HCT116 (cell line): ENCODE results near the gene CHN1. TPM values are rescaled to one million over a fixed set of nuclear protein-coding genes. Genes with fewer than 3 reads are reported as not detected.

Source experiments
- ATAC-seq: fragments of 200-7000 bp; cut with Tn5 transposase; 2 replicates; pipeline ENCODE4 v1.9.1; 2020; ENCODE audit warnings: mild to moderate bottlenecking, moderate library complexity
- BruUV-seq: library from RNA; stranded (reverse); fragments of 400-500 nt; replicated peaks from 2 replicates; lab custom pipeline; 2021; lab: Mats Ljungman, UMichigan
- CTCF ChIA-PET: fragments of 300-600 bp; sonication (Branson Sonifier 250); formaldehyde crosslinking; loops from one replicate; lab custom pipeline; 2021; ENCODE audit warnings: antibody characterized with exemption; lab: Charles Lee
- POLR2A ChIA-PET: fragments of 300-600, 350-600 bp; sonication (Branson Sonifier 250); formaldehyde crosslinking; loops from one replicate; lab custom pipeline; 2021; ENCODE audit warnings: antibody characterized with exemption; lab: Charles Lee
- RAD21 ChIA-PET, 2 experiments: fragments of 300-600 bp; sonication (Branson Sonifier 250); formaldehyde crosslinking; loops; one replicate each; lab custom pipeline; 2023; ENCODE audit warnings: low total read pairs in 2 of 2; ENCODE audit not compliant: uncharacterized antibody in 2 of 2, unreplicated experiment in 2 of 2, low non-redundant PET in 1 of 2; lab: Charles Lee
- DNase-seq: peaks from one replicate; pipeline ENCODE4 v3.0.0-alpha.2; 2010; ENCODE audit warnings: low read depth, low spot score
- H2AFZ ChIP-seq: fragments of 200-600 bp; shearing (Covaris generic), sonication (generic); 2 replicates; pipeline ENCODE4 v1.6.1; 2017; ENCODE audit warnings: low read depth, mixed run types, mixed read lengths, antibody characterized with exemption, low read length; ENCODE audit not compliant: poor library complexity, severe bottlenecking
- H3K27ac ChIP-seq: 2 replicates; pipeline ENCODE4 v1.5.1; 2012; ENCODE audit warnings: low read depth, low read length
- H3K27me3 ChIP-seq: fragments of 200-600 bp; sonication (generic); 2 replicates; pipeline ENCODE4 v1.6.1; 2016; ENCODE audit warnings: mixed run types, low read length, mixed read lengths; ENCODE audit not compliant: insufficient read depth
- H3K36me3 ChIP-seq, 2 experiments: fragments of 200-500 bp in 1 of 2; fragments of 200-600 bp in 1 of 2; sonication (Bioruptor generic) in 1 of 2; sonication (generic) in 1 of 2; 2 replicates each; pipeline versions ENCODE4 v1.5.1 to v1.6.1; 2014 to 2016; ENCODE audit warnings: low read length in 2 of 2, inconsistent platforms in 1 of 2, mixed read lengths in 1 of 2, mixed run types in 1 of 2; ENCODE audit not compliant: insufficient read depth in 2 of 2, control insufficient read depth in 1 of 2
- H3K4me1 ChIP-seq, 2 experiments: fragments of 200-600 bp in 1 of 2; sonication (generic) in 1 of 2; 2 replicates each; pipeline versions ENCODE4 v1.5.1 to v1.6.1; 2012 to 2017; ENCODE audit warnings: low read length in 2 of 2, inconsistent platforms in 1 of 2, mild to moderate bottlenecking in 1 of 2, mixed read lengths in 1 of 2, mixed run types in 1 of 2, moderate library complexity in 1 of 2; ENCODE audit not compliant: insufficient read depth in 2 of 2, control insufficient read depth in 1 of 2
- H3K4me2 ChIP-seq: fragments of 200-600 bp; sonication (generic); 2 replicates; pipeline ENCODE4 v1.6.1; 2017; ENCODE audit warnings: mixed run types, low read length, mixed read lengths
- H3K4me3 ChIP-seq, 2 experiments: fragments of 200-600 bp in 1 of 2; sonication (generic) in 1 of 2; replicated peaks in 1 of 2; 2 replicates each; pipeline ENCODE4 v1.5.1; 2011 to 2016; ENCODE audit warnings: low read length in 2 of 2, control low read depth in 1 of 2, low read depth in 1 of 2, mild to moderate bottlenecking in 1 of 2, mixed read lengths in 1 of 2, mixed run types in 1 of 2
- H3K79me2 ChIP-seq: fragments of 200-600 bp; sonication (generic); 2 replicates; pipeline ENCODE4 v1.6.1; 2017; ENCODE audit warnings: mild to moderate bottlenecking, mixed run types, low read length, moderate library complexity, mixed read lengths; ENCODE audit not compliant: insufficient read depth
- H3K9ac ChIP-seq: fragments of 200-600 bp; sonication (generic); 2 replicates; pipeline ENCODE4 v1.6.1; 2016; ENCODE audit warnings: low read length, mixed read lengths
- H3K9me2 ChIP-seq: fragments of 200-600 bp; sonication (generic), shearing (Covaris generic); 2 replicates; pipeline ENCODE4 v1.6.1; 2017; ENCODE audit warnings: mixed run types, mild to moderate bottlenecking, moderate library complexity; ENCODE audit not compliant: insufficient read depth
- H3K9me3 ChIP-seq, 2 experiments: fragments of 200-500 bp in 1 of 2; fragments of 200-600 bp in 1 of 2; sonication (Bioruptor generic) in 1 of 2; sonication (generic) in 1 of 2; 2 replicates each; pipeline ENCODE4 v1.6.1; 2014 to 2017; ENCODE audit warnings: low read length in 2 of 2, mixed read lengths in 2 of 2, inconsistent platforms in 1 of 2, low read depth in 1 of 2, mild to moderate bottlenecking in 1 of 2, mixed run types in 1 of 2, moderate library complexity in 1 of 2; ENCODE audit not compliant: control insufficient read depth in 1 of 2, insufficient read depth in 1 of 2
- H4K20me1 ChIP-seq: fragments of 200-600 bp; sonication (generic), shearing (Covaris generic); 2 replicates; pipeline ENCODE4 v1.6.1; 2017; ENCODE audit warnings: mixed run types, mild to moderate bottlenecking, moderate library complexity; ENCODE audit not compliant: insufficient read depth
- CBX3 ChIP-seq: IDR thresholded peaks from 2 replicates; pipeline ENCODE4 v1.6.1; 2012; ENCODE audit warnings: low read depth
- CEBPB ChIP-seq: IDR thresholded peaks from 2 replicates; pipeline ENCODE4 v1.6.1; 2012; ENCODE audit warnings: low read depth
- EGR1 ChIP-seq: IDR thresholded peaks from 2 replicates; pipeline ENCODE4 v1.6.1; 2012; ENCODE audit warnings: low read depth
- EZH2 ChIP-seq: fragments of 200-600 bp; sonication (generic); IDR thresholded peaks from 2 replicates; pipeline ENCODE4 v1.6.1; 2017; ENCODE audit warnings: antibody characterized with exemption, mixed run types
- JUND ChIP-seq: IDR thresholded peaks from 2 replicates; pipeline ENCODE4 v1.6.1; 2012
- RAD21 ChIP-seq: IDR thresholded peaks from 2 replicates; pipeline ENCODE4 v1.6.1; 2012; ENCODE audit warnings: low read depth, mild to moderate bottlenecking
- SIN3A ChIP-seq: IDR thresholded peaks from 2 replicates; pipeline ENCODE4 v1.6.1; 2012; ENCODE audit warnings: low read depth
- SP1 ChIP-seq: IDR thresholded peaks from 2 replicates; pipeline ENCODE4 v1.6.1; 2012; ENCODE audit warnings: low read depth
- SRF ChIP-seq: IDR thresholded peaks from 2 replicates; pipeline ENCODE4 v1.6.1; 2012; ENCODE audit warnings: low read depth
- TCF7L2 ChIP-seq: IDR thresholded peaks from 2 replicates; pipeline ENCODE4 v1.7.0; 2011; ENCODE audit warnings: borderline replicate concordance, inconsistent platforms; ENCODE audit not compliant: insufficient read depth, insufficient read length; ENCODE audit errors: extremely low read depth
- YY1 ChIP-seq: IDR thresholded peaks from 2 replicates; pipeline ENCODE4 v1.6.1; 2011; ENCODE audit warnings: low read length, low read depth, moderate library complexity, mild to moderate bottlenecking; ENCODE audit not compliant: insufficient replicate concordance; ENCODE audit errors: extremely low read depth
- ZFX ChIP-seq: fragments of 450-650 bp; IDR thresholded peaks from 2 replicates; pipeline ENCODE4 v1.6.1; 2017
- intact Hi-C: fragments of 100-400 bp; cut with micrococcal nuclease; formaldehyde crosslinking; loops from 2 replicates; pipeline ENCODE4 v1.10.0; 2022
- total RNA-seq: library from RNA; stranded (reverse); gene quantifications from one replicate; pipeline ENCODE4 v1.2.1, GENCODE V29; 2021; ENCODE audit not compliant: unreplicated experiment
- TF ChIP-seq, protein P1 (sequence below): IDR thresholded peaks from 2 replicates; pipeline ENCODE4 v1.6.1; 2011; ENCODE audit warnings: mild to moderate bottlenecking, low read length, moderate library complexity; ENCODE audit not compliant: insufficient replicate concordance; ENCODE audit errors: extremely low read depth
- TF ChIP-seq, protein P2 (sequence below), 3 experiments: fragments of 200-600 bp in 1 of 3; sonication (generic) in 1 of 3; IDR thresholded peaks in 2 of 3; conservative IDR thresholded peaks in 1 of 3; 2 replicates each; pipeline ENCODE4 v1.5.1; 2012 to 2017; ENCODE audit warnings: low read depth in 2 of 3, low read length in 2 of 3, antibody characterized with exemption in 1 of 3, borderline replicate concordance in 1 of 3, control low read depth in 1 of 3, mild to moderate bottlenecking in 1 of 3, mixed read lengths in 1 of 3, mixed run types in 1 of 3, moderate library complexity in 1 of 3; ENCODE audit not compliant: insufficient read depth in 1 of 3
- TF ChIP-seq, protein P3 (sequence below): IDR thresholded peaks from 2 replicates; pipeline ENCODE4 v1.6.1; 2012
- TF ChIP-seq, protein P4 (sequence below): IDR thresholded peaks from 2 replicates; pipeline ENCODE4 v1.6.1; 2012; ENCODE audit warnings: low read depth

Gene CHN1
- total RNA-seq, 1 experiment from 2014 or later: 3.6 TPM

DNA sequence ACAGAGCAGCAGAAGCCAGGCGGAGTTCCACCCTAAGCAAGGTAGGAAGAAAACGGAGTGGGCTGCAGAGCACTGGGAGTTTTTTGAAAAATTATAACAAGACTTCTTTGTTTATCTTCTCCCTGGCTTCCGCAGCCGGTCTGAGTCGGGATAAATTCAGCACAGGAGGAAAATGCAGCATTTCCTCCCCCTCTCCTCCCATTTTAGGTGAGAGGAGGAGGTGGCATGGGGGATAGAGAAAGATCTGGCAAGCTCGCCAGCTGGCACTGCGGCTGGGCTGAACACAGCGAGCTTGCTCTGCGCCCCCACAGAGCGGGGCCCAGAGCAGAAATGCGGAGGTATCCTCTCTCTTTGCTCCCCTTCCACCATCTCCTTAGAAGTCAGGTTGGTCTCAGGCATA lies 223.2 kb downstream of the CHN1 start:
- CTCF ChIA-PET: interaction anchor here (1.9 kb wide), 1 partner anchor 10 kb away, joined by 9 read pairs; no protein-coding TSS in a partner anchor
- no peak overlapping the region for H3K27ac ChIP-seq
- ATAC-seq (no peak), DNase-seq (no peak)
- RAD21 ChIA-PET: interaction anchor here in 1 of 2 experiments (0.8 kb wide), 1 partner anchor 1853 kb away, joined by 3 read pairs; no protein-coding TSS in a partner anchor
- H3K4me1 ChIP-seq: no peaks in the 10 kb centered on the region
- no peaks in the 10 kb centered on the region for H3K36me3 ChIP-seq
- H4K20me1 ChIP-seq: no peaks in the 10 kb centered on the region
- H3K9me2 ChIP-seq: no peaks in the 10 kb centered on the region
- intact Hi-C loops: no loop called here
- POLR2A ChIA-PET: no interaction called here
- H3K27me3 ChIP-seq: no peaks in the 10 kb centered on the region
- no peak overlapping the region for H3K4me2 ChIP-seq
- H3K9me3 ChIP-seq: no peaks in the 10 kb centered on the region
- no peaks in the 10 kb centered on the region for H3K79me2 ChIP-seq
- H2AFZ ChIP-seq: no peak overlapping the region
- BruUV-seq: no TSS peak
- no peak overlapping the region for H3K4me3 ChIP-seq
- TF ChIP-seq JUND (no peak), CBX3 (no peak), ZFX (no peak), EGR1 (no peak), RAD21 (no peak), TCF7L2 (no peak), SRF (no peak), YY1 (no peak), SP1 (no peak), EZH2 (no peak), CEBPB (no peak), SIN3A (no peak)
- TF ChIP-seq, protein P1, sequence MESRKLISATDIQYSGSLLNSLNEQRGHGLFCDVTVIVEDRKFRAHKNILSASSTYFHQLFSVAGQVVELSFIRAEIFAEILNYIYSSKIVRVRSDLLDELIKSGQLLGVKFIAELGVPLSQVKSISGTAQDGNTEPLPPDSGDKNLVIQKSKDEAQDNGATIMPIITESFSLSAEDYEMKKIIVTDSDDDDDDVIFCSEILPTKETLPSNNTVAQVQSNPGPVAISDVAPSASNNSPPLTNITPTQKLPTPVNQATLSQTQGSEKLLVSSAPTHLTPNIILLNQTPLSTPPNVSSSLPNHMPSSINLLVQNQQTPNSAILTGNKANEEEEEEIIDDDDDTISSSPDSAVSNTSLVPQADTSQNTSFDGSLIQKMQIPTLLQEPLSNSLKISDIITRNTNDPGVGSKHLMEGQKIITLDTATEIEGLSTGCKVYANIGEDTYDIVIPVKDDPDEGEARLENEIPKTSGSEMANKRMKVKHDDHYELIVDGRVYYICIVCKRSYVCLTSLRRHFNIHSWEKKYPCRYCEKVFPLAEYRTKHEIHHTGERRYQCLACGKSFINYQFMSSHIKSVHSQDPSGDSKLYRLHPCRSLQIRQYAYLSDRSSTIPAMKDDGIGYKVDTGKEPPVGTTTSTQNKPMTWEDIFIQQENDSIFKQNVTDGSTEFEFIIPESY: no peak
- TF ChIP-seq, protein P2, sequence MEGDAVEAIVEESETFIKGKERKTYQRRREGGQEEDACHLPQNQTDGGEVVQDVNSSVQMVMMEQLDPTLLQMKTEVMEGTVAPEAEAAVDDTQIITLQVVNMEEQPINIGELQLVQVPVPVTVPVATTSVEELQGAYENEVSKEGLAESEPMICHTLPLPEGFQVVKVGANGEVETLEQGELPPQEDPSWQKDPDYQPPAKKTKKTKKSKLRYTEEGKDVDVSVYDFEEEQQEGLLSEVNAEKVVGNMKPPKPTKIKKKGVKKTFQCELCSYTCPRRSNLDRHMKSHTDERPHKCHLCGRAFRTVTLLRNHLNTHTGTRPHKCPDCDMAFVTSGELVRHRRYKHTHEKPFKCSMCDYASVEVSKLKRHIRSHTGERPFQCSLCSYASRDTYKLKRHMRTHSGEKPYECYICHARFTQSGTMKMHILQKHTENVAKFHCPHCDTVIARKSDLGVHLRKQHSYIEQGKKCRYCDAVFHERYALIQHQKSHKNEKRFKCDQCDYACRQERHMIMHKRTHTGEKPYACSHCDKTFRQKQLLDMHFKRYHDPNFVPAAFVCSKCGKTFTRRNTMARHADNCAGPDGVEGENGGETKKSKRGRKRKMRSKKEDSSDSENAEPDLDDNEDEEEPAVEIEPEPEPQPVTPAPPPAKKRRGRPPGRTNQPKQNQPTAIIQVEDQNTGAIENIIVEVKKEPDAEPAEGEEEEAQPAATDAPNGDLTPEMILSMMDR (IDR thresholded peaks at IDR 0.05 in 2 of 3, conservative IDR thresholded peaks at IDR 0.05 in 1 of 3; ENCODE audit: borderline replicate concordance in 1 of 3, insufficient read depth in 1 of 3, low read depth in 2 of 3, low read length in 2 of 3): no peak
- TF ChIP-seq, protein P3, sequence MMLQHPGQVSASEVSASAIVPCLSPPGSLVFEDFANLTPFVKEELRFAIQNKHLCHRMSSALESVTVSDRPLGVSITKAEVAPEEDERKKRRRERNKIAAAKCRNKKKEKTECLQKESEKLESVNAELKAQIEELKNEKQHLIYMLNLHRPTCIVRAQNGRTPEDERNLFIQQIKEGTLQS: no peak
- TF ChIP-seq, protein P4, sequence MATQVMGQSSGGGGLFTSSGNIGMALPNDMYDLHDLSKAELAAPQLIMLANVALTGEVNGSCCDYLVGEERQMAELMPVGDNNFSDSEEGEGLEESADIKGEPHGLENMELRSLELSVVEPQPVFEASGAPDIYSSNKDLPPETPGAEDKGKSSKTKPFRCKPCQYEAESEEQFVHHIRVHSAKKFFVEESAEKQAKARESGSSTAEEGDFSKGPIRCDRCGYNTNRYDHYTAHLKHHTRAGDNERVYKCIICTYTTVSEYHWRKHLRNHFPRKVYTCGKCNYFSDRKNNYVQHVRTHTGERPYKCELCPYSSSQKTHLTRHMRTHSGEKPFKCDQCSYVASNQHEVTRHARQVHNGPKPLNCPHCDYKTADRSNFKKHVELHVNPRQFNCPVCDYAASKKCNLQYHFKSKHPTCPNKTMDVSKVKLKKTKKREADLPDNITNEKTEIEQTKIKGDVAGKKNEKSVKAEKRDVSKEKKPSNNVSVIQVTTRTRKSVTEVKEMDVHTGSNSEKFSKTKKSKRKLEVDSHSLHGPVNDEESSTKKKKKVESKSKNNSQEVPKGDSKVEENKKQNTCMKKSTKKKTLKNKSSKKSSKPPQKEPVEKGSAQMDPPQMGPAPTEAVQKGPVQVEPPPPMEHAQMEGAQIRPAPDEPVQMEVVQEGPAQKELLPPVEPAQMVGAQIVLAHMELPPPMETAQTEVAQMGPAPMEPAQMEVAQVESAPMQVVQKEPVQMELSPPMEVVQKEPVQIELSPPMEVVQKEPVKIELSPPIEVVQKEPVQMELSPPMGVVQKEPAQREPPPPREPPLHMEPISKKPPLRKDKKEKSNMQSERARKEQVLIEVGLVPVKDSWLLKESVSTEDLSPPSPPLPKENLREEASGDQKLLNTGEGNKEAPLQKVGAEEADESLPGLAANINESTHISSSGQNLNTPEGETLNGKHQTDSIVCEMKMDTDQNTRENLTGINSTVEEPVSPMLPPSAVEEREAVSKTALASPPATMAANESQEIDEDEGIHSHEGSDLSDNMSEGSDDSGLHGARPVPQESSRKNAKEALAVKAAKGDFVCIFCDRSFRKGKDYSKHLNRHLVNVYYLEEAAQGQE: no peak
- no peak overlapping the region for H3K9ac ChIP-seq
